Femur (tissue), 1 donor: ENCODE results near the gene KLK14.

ENCODE experiments used
- DNase-seq: peaks from one replicate; pipeline ENCODE4 v3.0.0-alpha.2; 2017

KLK14 gene, protein sequence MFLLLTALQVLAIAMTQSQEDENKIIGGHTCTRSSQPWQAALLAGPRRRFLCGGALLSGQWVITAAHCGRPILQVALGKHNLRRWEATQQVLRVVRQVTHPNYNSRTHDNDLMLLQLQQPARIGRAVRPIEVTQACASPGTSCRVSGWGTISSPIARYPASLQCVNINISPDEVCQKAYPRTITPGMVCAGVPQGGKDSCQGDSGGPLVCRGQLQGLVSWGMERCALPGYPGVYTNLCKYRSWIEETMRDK

DNA sequence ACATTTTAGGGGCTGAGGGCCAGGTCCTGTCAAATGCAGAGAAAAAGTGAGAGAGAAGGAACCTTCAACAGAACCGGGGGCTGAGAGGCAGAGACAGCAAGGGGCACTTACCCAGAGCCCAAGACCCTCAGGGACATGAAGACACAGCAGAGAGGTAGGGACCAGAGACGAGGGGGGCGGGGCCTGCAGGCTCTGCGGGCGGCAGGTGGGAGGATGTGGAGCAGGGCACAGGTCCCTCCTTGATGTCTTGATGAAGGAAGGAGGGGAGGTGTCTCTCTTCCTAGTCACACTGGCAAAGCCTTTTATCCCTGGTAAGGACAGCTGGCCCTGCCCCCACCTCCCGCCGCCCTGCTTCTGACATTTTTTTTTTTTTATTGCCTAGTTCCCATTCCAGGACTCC lies at the start of gene KLK14:
Gene KLK14 (minus strand): TSS at position 277 of the 400 bp plus-strand sequence. CDS start 273 bp downstream, at position 4.
- DNase-seq, result no peak

DNA sequence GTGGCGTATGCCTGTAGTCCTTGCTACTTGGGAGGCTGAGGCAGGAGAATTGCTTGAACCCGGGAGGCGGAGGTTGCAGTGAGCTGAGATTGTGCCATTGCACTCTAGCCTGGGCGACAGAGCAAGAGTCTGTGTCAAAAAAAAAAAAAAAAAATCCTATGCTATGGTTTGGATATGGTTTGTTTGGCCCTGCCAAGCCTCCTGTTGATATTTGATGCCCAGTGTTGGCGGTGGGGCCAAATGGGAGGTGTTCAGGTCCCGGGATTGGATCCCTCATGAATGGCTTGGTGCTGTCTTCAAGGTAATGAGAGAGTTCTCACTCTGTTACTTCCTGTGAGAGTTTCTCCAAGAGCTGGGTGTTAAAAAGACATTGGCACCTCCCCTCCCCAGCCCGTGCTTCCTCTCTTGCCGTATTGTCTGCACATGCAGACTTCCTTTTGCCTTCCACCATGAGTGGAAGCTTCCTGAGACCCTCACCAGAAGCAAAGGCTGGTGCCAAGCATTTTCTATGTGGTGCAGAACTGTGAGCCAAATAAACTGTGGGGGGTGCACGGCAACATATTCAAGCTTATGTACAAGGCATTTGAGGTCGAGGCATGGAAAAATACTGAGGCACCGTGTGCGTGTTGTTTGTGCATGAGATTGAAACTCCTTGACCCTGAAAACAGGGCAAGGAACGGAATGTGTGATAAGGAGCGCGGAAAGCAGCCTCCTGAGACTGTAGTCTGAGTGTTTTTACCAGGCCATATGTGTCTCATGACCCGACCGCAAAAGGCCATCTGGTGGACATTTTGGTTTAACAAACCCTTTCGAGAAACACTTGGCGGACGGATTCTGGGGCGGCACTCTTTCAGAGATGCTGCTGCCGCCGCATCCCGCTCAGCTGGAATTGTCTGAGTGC lies 49.3 kb upstream of the KLK14 start:
- DNase-seq, result peak; percentile 49

DNA sequence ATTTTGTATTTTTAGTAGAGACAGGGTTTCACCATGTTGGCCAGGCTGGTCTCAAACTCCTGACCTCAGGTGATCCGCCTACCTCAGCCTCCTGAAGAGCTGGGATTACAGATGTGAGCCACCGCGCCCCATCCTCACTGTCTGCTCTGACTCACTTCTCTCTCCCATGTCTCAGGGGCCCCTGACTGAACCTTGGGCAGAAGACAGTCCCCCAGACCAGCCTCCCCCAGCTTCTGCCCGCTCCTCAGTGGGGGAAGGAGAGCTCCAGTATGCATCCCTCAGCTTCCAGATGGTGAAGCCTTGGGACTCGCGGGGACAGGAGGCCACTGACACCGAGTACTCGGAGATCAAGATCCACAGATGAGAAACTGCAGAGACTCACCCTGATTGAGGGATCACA lies 47.0 kb upstream of the KLK14 start:
- DNase-seq, result no peak

GRCh38 chr19:51128227-51128626 lies 45.5 kb upstream of the KLK14 start:
- DNase-seq, result no peak

DNA sequence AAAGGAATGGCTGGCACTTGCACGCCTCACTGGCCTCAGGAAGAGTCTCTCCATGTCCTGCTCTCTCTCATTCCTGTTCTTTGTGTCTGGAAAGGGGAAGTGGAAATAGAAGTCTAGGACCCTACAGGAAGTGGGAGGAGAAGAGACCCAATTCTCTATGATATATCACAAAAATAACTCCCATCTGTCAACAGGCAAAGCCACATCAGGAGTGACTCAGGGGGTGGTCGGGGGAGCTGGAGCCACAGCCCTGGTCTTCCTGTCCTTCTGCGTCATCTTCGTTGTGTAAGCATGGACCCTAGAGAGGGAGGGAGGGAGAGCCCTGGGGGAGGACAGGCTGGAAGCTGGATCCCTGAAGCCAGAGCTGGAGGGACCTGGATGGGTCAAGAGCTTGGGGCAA lies 45.1 kb upstream of the KLK14 start:
- peak; percentile 53 for DNase-seq

DNA sequence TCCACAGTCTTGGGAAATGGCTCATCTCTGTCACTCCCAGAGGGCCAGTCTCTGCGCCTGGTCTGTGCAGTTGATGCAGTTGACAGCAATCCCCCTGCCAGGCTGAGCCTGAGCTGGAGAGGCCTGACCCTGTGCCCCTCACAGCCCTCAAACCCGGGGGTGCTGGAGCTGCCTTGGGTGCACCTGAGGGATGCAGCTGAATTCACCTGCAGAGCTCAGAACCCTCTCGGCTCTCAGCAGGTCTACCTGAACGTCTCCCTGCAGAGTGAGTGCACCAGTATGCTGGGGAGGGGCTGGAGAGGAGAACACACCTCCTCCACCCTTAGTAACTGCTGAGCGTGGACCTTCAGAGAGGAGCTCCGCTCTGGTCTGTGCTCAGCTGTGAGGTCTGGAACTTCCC lies 44.3 kb upstream of the KLK14 start:
- no peak for DNase-seq

DNA sequence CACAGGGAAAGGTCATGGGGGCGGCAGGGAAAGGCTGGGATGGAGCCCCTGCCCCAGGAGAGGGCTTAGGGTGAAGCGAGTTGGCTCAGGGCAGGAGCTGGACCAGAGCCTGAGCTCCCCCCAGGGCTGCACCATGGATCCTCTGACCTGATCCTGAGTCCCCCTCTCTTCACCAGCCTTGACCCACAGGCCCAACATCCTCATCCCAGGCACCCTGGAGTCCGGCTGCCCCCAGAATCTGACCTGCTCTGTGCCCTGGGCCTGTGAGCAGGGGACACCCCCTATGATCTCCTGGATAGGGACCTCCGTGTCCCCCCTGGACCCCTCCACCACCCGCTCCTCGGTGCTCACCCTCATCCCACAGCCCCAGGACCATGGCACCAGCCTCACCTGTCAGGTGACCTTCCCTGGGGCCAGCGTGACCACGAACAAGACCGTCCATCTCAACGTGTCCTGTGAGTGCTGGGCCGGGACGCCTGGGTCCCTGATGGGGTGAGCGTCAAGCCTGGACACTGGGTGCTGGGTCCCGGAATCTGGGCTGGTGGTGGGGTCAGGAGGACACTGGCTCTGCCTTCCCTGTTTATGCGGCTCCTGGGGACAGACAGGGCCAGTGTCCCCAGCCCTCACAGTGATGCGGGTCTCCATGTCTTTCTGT lies 42.9 kb upstream of the KLK14 start:
- no peak for DNase-seq

- DNase-seq, result peak; percentile 39
These were observed 42.0 kb upstream of the KLK14 start, which contains the start of gene SIGLEC9 for GRCh38 chr19:51124729-51125128. SIGLEC9 (plus strand) TSS chr19:51124906; CDS start chr19:51124975, 69 bp downstream.

- no peak for DNase-seq
These were observed 41.5 kb upstream of the KLK14 start for GRCh38 chr19:51124216-51124615.

DNA sequence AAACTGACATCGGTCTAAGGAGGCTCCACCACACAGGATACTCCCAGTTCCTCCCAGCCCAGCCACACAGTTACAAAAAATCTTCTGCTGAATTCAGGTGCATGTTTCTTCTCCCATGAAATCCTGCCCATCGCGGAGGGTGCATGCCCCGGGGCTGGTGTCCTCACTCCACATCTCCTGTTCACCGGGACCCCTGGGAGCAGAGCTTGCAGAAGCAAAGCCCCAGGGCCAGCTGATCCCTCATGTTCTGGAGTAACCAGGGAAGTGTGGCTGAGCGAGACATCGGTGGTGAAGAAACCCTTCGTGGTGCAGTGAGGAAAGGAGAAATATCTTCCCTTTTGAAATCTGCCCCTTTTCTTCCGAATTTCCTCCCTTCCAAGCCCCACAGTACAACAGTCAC lies 41.1 kb upstream of the KLK14 start:
- no peak for DNase-seq

GRCh38 chr19:51123381-51123800 lies 40.7 kb upstream of the KLK14 start:
- peak; percentile 35 for DNase-seq

DNA sequence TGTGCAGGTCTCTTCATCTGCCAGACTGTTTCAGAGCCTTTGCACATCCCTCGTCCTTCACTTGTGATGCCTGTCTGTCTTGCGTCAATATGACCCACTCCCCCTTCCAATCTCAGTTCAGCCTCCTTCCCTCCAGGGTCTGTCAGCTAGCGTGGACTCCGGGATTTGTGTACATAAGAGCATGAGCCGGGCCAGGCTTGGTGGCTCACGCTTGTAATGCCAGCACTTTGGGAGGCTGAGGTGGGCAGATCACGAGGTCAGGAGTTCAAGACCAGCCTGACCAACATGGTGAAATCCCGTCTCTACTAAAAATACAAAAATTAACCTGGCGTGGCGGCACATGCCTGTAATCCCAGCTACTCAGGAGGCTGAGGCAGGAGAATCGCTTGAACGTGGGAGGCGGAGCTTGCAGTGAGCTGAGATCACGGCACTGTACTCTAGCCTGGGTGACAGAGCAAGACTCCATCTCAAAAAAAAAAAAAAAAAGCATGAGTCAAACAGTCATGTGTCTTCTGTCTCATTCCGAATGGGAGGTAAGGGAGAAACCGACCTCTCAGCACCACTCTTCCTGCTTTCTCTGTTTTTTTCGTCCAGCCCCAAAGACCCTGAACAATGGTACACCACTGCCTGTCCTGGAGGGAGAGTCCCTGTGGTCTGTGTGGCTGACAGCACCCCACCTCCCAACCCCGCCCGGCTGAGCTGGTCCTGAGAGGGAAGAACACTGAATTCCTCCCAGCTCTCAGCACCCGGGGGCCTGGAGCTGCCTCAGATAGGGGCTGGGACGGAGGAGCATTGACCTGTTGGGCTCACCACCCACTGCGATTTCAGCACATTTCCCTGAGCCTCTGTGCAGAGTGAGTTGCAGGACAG lies 39.7 kb upstream of the KLK14 start:
- no peak for DNase-seq

GRCh38 chr19:51121257-51121656 lies 38.6 kb upstream of the KLK14 start:
- DNase-seq, result no peak

DNA sequence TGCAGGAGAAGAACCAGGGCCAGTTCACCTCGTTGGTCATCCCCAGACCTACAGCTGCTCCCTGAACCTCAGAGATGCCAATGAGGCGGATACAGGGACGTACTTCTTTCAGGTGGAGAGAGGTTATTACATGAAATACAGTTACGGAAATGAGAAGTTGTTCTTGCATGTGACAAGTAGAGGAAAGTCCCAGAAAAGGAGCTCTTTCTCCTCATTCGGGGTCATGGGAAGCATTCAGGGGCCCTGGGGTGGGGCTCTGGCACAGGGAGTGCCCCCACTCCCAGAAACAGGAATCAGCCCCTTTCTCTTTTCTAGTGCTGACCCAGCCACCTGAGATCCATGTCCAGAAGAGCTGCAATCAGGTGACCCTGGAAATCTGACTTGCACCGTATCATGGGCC lies 37.5 kb upstream of the KLK14 start:
- DNase-seq, result no peak

- DNase-seq, result no peak
These were observed 36.9 kb upstream of the KLK14 start for GRCh38 chr19:51119611-51120010.

DNA sequence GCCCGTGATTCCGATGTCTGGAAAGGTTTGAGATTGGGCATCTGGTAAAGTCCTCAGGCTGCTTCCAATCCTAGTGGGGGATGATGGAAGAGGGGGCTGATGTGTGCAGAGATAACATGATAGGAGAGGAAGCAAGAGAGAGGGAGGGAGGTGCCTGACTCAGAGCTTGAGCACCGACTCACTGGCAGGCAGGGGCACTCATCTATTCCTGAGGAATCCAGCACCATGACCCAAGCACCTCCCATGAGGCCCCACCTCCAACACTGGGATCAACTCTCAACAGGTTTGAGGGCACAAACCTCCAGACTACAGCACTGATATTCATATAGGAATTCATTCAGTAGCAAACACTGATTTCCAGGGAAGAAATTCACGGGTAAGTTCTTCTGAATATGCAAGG lies 36.4 kb upstream of the KLK14 start:
- DNase-seq, result no peak

DNA sequence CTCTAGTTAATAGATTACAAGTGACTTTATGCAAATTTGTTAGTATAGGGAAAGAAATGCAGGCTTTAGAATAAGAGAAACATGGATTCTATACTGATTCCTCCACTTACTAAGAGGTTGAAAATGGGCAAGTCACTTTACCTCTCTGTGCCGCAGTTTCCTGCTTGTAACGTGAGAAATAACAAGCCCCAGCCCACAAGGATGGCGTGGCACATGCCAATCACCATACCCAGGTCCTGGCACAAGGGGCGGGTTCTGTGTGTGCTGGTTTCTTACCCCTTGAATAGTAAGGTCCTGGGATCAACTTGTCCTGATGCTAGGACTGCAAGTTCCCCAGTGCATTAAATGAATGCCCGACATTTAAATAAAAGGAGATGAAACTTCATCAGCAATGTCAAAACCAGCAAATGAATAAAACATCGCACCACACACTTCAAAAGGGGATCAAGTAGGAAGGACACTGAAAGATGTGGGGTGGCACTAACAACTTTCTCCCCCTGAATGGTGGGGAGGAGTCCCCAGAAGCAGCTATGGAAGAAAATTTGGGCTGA lies 34.1 kb upstream of the KLK14 start:
- no peak for DNase-seq

DNA sequence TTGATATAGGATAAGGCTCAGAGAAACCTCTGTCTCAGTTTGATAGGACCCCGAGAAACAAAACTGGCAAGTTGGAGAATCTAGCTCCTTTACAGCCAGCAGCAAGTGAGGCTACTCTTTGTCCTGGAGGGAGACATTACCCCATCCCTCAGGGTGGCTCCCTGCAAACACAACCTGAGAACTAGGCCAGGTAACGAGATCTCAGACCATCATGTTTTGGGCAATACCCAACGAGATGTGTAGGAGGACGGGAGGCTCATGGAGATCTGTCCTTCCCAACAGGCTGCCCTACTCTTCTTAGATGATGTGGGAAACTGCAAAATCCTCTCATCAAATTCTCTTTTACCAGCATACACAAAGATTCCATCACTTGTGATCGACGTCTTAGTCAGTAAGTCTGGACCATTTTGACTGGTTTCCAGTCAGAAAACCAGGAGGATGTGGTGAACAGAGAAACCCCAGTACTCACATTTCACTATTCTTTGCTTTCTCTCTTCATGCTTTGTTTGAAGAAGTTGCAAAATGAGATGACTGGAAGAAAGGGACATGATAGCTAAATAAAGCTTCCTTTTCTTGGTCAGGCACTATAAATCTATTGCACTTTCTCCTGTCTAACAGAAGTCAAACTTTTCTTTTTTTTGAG lies 31.5 kb upstream of the KLK14 start:
- no peak for DNase-seq

DNA sequence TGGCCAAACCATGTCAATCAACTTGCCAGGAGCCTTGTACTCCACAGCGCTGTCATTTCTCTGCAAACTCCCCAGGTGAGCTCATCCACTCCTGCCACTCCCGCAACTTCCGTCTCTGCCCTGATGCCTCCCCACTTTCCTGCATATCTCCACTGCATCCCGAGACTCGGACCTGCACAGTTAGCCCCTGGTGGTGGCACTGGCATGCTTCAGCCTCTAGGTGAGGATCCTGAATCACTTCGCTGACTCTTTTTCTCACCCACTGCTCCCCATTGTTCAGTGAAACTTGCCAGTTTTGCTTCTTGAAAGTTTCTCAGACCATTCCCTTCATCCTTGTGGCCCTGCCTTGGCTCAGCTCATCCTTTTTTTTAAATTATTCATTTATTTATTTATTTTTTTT lies 28.9 kb upstream of the KLK14 start:
- no peak for DNase-seq

DNA sequence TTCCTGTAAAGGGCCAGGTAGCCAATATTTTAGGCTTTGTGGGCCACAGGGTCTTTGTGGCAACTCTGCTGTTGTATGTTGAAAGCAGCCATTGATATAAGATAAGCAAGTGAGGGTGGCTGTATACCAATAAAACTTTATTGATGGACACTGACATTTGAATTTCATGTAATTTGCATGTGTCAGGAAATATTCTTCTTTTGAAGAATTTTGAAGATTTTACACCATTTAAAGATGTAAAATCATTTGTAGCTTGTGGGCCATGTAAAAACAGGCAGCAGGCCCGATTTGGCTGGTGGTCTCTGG lies 27.9 kb upstream of the KLK14 start:
- no peak for DNase-seq

- DNase-seq, result no peak
These were observed 26.1 kb upstream of the KLK14 start for GRCh38 chr19:51108805-51109146.
